ENCODE data around the gene CLDN9. TPM values are rescaled to one million over a fixed set of nuclear protein-coding genes. Genes with fewer than 3 reads are reported as not detected.

Gene CLDN9
- total RNA-seq, 1 donor: not detected

DNA sequence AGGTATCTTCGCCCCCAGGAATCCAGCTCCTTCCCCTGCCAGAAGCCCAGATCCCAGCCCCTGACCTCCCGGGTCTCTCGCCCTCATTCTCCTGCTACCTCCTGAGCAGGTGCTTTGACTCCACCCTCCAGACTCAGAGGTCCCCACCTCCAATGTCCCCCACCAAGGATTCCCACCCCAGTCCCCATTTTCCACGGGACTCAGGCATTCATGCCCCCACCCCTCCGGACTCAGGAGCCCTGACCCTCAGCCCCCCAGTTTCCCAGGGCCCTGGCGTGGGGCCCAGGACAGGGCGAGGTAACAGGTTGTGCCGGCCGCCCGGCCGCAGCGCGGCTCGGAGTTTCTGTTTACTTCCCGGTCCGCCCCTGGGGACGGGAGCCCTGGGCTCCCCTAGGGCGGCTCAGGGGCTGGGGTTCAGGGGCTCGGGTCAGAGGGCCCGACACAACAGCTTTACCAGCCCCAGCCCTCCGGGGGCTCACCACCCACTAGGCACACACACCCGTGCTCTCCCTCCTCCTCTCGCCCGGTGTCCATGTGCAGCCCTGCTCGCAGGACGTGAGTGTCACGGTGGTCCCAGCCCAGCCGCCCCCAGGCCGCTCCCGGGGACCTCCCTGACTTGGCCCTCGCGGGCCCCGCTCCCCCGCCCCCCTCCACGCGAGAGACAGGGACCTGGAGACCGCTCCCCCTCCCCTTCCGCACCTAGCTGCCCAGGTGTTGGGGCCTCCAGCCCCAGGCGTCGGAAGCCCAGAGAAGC, 23.4 kb downstream of the CLDN9 start:
- peaks cover 71% of the 10 kb centered on the region for H3K27me3 ChIP-seq (ENCODE audit: insufficient read depth, low read length)
- no peak overlapping the region for H3K4me2 ChIP-seq (ENCODE audit: insufficient read depth, low read length)
- TF ChIP-seq, protein P1, sequence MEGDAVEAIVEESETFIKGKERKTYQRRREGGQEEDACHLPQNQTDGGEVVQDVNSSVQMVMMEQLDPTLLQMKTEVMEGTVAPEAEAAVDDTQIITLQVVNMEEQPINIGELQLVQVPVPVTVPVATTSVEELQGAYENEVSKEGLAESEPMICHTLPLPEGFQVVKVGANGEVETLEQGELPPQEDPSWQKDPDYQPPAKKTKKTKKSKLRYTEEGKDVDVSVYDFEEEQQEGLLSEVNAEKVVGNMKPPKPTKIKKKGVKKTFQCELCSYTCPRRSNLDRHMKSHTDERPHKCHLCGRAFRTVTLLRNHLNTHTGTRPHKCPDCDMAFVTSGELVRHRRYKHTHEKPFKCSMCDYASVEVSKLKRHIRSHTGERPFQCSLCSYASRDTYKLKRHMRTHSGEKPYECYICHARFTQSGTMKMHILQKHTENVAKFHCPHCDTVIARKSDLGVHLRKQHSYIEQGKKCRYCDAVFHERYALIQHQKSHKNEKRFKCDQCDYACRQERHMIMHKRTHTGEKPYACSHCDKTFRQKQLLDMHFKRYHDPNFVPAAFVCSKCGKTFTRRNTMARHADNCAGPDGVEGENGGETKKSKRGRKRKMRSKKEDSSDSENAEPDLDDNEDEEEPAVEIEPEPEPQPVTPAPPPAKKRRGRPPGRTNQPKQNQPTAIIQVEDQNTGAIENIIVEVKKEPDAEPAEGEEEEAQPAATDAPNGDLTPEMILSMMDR (IDR thresholded peaks at IDR 0.05; ENCODE audit: extremely low read depth, low read depth, low read length): no peak

DNA sequence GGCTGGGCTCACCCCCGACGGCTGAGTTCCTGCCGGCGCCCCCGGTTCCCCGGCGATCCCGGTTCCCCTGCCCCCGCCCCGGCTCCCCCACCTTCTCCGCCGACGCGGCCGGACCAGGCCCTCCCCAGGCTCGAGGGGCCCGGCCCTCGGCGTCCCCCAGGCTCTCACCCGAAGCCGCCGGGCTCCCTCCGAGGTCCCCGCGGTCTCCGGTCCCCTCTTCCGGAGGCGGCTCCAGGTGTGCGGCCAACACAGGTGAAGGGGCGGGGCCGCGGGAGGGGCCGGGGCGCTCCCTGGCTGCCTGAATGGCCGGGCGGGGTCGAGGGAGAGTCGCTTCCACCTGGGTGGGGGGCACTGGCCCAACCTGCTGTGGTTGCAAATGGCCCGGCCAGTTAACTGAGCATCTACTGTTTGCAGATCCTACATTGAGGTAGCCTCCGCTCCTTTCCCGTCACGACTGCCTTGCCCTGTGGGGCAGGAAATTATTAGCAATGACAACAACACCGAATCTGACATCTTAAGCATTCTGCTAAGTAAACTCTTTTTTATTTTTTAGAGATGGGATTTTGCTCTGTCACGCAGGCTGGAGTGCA, 24.1 kb downstream of the CLDN9 start, which contains the start of gene BICDL2:
Gene BICDL2 (minus strand): TSS at position 219 of the 590 bp plus-strand sequence. CDS start 1,448 bp downstream, outside the sequence.
- TF ChIP-seq, protein P1 (IDR thresholded peaks at IDR 0.05; ENCODE audit: extremely low read depth, low read depth, low read length): no peak
- Histone ChIP-seq H2AFZ (ENCODE audit: low read length) (no peak within 1 kb of the TSS), H3K9me3 (ENCODE audit: low read depth, low read length) (no peaks in the 10 kb centered on the region), H3K4me3 (ENCODE audit: insufficient read depth, low read length) (no peak within 1 kb of the TSS), H3K4me2 (ENCODE audit: insufficient read depth, low read length) (no peak within 1 kb of the TSS), H3K4me1 (ENCODE audit: insufficient read depth, low read length) (no peaks in the 10 kb centered on the region), H3K79me2 (ENCODE audit: insufficient read depth, low read length) (no peaks in the 10 kb centered on the region), H3K27me3 (ENCODE audit: insufficient read depth, low read length) (peaks cover 71% of the 10 kb centered on the region), H3K27ac (ENCODE audit: low read depth, low read length) (no peak within 1 kb of the TSS), H3K36me3 (ENCODE audit: insufficient read depth, low read length) (no peaks in the 10 kb centered on the region), H4K20me1 (ENCODE audit: insufficient read depth, low read length) (no peaks in the 10 kb centered on the region)
- DNase-seq (ENCODE audit: insufficient read length, low spot score, missing footprints): no peak

More for the DNA sequence above, 23.4 kb downstream of the CLDN9 start:
- DNase-seq (ENCODE audit: insufficient read length, low spot score, missing footprints): no peak
- H3K4me3 ChIP-seq (ENCODE audit: insufficient read depth, low read length): no peak overlapping the region
- no peaks in the 10 kb centered on the region for H4K20me1 ChIP-seq (ENCODE audit: insufficient read depth, low read length)
- no peaks in the 10 kb centered on the region for H3K36me3 ChIP-seq (ENCODE audit: insufficient read depth, low read length)
- H2AFZ ChIP-seq (ENCODE audit: low read length): no peak overlapping the region
- H3K4me1 ChIP-seq (ENCODE audit: insufficient read depth, low read length): no peaks in the 10 kb centered on the region
- H3K79me2 ChIP-seq (ENCODE audit: insufficient read depth, low read length): no peaks in the 10 kb centered on the region
- no peaks in the 10 kb centered on the region for H3K9me3 ChIP-seq (ENCODE audit: low read depth, low read length)
- H3K27ac ChIP-seq (ENCODE audit: low read depth, low read length): no peak overlapping the region

DNA sequence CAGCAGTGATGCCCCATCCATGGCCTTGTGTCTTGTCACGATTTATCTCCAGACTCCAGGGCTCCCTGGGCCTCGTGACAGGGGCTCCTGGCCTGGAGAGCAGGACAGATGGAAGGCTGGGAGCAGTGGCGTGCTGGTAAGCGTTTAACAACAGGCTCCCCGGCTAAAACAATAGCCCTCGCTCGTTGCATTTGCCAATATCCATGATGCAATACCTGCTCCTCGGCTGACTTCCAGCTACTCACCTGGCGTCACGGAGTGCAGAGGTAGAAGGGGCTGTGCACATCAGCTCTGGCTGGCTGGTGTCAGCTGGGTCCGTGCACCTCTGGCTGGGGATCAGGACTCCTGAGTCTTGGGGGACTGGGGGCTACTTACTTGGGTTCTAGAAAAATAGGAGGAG, 25.5 kb downstream of the CLDN9 start:
- H3K4me1 ChIP-seq (ENCODE audit: insufficient read depth, low read length): no peaks in the 10 kb centered on the region
- no peak overlapping the region for H3K4me3 ChIP-seq (ENCODE audit: insufficient read depth, low read length)
- H2AFZ ChIP-seq (ENCODE audit: low read length): no peak overlapping the region
- H3K9me3 ChIP-seq (ENCODE audit: low read depth, low read length): no peaks in the 10 kb centered on the region
- H3K79me2 ChIP-seq (ENCODE audit: insufficient read depth, low read length): no peaks in the 10 kb centered on the region
- H3K27me3 ChIP-seq (ENCODE audit: insufficient read depth, low read length): peaks cover 58% of the 10 kb centered on the region
- H3K36me3 ChIP-seq (ENCODE audit: insufficient read depth, low read length): no peaks in the 10 kb centered on the region
- DNase-seq (ENCODE audit: insufficient read length, low spot score, missing footprints): no peak
- TF ChIP-seq, protein P1 (IDR thresholded peaks at IDR 0.05; ENCODE audit: extremely low read depth, low read depth, low read length): no peak
- no peak overlapping the region for H3K27ac ChIP-seq (ENCODE audit: low read depth, low read length)
- H4K20me1 ChIP-seq (ENCODE audit: insufficient read depth, low read length): no peaks in the 10 kb centered on the region
- H3K4me2 ChIP-seq (ENCODE audit: insufficient read depth, low read length): no peak overlapping the region

DNA sequence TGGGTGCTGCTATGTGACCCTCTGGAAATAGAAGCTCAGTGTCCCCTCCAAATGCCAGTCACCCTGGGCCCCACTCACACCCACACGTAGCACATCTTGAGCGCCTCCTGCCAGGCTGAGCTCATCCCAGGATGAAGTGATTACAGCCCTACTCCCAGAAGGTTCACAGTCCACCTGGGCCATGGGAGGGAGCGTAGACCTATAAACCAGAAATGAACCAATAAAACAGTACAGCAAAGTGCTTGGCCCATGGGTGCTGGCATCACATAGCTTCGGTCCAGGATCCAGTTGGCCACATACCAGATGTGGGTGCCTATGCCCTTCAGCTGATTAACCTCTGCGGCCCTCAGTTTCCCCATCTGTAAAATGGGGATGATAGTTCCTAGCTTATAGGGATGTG, 26.2 kb downstream of the CLDN9 start:
- H4K20me1 ChIP-seq (ENCODE audit: insufficient read depth, low read length): no peaks in the 10 kb centered on the region
- no peaks in the 10 kb centered on the region for H3K79me2 ChIP-seq (ENCODE audit: insufficient read depth, low read length)
- H3K4me1 ChIP-seq (ENCODE audit: insufficient read depth, low read length): no peaks in the 10 kb centered on the region
- H3K36me3 ChIP-seq (ENCODE audit: insufficient read depth, low read length): no peaks in the 10 kb centered on the region
- DNase-seq (ENCODE audit: insufficient read length, low spot score, missing footprints): no peak
- no peak overlapping the region for H3K4me3 ChIP-seq (ENCODE audit: insufficient read depth, low read length)
- H3K9me3 ChIP-seq (ENCODE audit: low read depth, low read length): no peaks in the 10 kb centered on the region
- H2AFZ ChIP-seq (ENCODE audit: low read length): no peak overlapping the region
- H3K27me3 ChIP-seq (ENCODE audit: insufficient read depth, low read length): peaks cover 57% of the 10 kb centered on the region
- H3K4me2 ChIP-seq (ENCODE audit: insufficient read depth, low read length): no peak overlapping the region
- no peak overlapping the region for H3K27ac ChIP-seq (ENCODE audit: low read depth, low read length)
- TF ChIP-seq, protein P1 (IDR thresholded peaks at IDR 0.05; ENCODE audit: extremely low read depth, low read depth, low read length): no peak
